Measurements from ENCODE around the gene ATM.

ATM gene

DNA sequence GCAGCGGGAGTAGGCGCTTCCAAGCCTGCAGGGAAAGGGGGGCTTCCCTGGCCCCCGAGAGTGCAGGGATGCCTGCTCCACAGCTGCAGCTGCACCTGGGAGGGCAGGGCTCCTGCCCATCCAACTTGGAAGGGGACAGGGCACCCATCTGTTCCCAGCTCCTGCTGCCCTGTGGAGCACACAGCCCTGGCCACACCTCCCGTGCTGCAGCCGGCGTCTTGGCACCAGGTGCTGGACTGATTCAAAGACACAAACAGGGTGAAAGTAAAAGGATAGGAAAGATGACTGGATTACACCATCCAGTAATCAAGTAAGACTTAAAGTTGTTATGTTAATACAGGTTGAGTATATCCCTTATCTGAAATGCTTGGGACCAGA, 15.2 kb upstream of the ATM start:
- no peaks in the 10 kb centered on the region for H4K20me1 ChIP-seq (ENCODE audit: low read depth, low read length)
- H3K27me3 ChIP-seq (ENCODE audit: low read length) = no peaks in the 10 kb centered on the region
- peaks cover 47% of the 10 kb centered on the region for H3K9me3 ChIP-seq (ENCODE audit: insufficient read depth, low read length)
- H3K4me3 ChIP-seq (ENCODE audit: insufficient read depth, low read length, poor library complexity, severe bottlenecking) = no peak overlapping the region
- H3F3A ChIP-seq (ENCODE audit: insufficient read depth) = no peaks in the 10 kb centered on the region
- TF ChIP-seq, protein P1, sequence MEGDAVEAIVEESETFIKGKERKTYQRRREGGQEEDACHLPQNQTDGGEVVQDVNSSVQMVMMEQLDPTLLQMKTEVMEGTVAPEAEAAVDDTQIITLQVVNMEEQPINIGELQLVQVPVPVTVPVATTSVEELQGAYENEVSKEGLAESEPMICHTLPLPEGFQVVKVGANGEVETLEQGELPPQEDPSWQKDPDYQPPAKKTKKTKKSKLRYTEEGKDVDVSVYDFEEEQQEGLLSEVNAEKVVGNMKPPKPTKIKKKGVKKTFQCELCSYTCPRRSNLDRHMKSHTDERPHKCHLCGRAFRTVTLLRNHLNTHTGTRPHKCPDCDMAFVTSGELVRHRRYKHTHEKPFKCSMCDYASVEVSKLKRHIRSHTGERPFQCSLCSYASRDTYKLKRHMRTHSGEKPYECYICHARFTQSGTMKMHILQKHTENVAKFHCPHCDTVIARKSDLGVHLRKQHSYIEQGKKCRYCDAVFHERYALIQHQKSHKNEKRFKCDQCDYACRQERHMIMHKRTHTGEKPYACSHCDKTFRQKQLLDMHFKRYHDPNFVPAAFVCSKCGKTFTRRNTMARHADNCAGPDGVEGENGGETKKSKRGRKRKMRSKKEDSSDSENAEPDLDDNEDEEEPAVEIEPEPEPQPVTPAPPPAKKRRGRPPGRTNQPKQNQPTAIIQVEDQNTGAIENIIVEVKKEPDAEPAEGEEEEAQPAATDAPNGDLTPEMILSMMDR (IDR thresholded peaks at IDR 0.05; ENCODE audit: insufficient read depth, low read length, poor library complexity, severe bottlenecking) = no peak
- H3K27ac ChIP-seq (ENCODE audit: low read depth, low read length) = no peak overlapping the region
- H3K4me2 ChIP-seq (ENCODE audit: low read depth, low read length, poor library complexity, severe bottlenecking) = no peak overlapping the region
- no peak overlapping the region for H3K9ac ChIP-seq (ENCODE audit: low read length)
- H3K79me2 ChIP-seq (ENCODE audit: insufficient read depth, low read length) = peaks cover 98% of the 10 kb centered on the region
- H2AFZ ChIP-seq (ENCODE audit: low read depth, low read length, severe bottlenecking) = no peak overlapping the region
- H3K36me3 ChIP-seq (ENCODE audit: low read length) = peaks cover 77% of the 10 kb centered on the region
- no peaks in the 10 kb centered on the region for H3K9me2 ChIP-seq (replicated peaks; ENCODE audit: insufficient read depth, low read length)

DNA sequence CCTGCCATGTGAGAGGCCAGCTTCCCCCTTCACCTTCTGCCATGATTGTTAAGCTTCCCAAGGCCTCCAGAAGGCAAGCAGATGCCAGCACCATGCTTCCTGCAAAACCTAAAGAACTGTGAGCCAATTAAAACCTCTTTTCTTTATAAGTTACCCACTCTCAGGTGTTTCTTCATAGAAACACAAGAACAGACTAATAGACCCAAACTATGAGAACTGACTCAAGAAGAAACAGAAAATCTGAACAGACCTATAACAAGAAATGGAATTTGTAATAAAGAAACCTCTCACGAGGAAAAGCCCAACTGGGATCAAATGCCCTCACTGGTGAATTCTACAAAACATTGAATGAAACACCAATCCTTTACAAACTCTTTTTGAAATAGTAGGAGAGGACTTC, 12.4 kb upstream of the ATM start:
- H3K79me2 ChIP-seq (ENCODE audit: insufficient read depth, low read length) = peaks cover 98% of the 10 kb centered on the region

DNA sequence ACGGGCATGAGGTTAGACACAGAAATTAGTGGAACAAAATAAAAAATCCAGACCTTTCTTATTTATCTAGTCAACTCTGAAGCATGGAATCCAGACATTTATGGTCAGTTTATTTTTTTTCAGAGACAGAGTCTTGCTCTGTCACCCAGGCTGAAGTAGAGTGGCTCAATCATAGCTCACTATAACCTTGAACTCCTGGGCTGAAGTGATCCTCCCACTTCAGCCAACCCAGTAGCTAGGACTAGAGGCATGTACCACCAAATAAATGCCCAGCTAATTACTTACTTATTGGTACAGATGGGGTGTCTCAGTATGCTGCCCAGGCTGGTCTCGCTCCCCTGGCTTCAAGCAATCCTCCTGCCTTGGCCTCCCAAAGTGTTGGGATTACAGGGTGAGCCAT, 9.1 kb upstream of the ATM start:
- Histone ChIP-seq H3K4me2 (ENCODE audit: low read depth, low read length, poor library complexity, severe bottlenecking) (no peak overlapping the region), H4K20me1 (ENCODE audit: low read depth, low read length) (peaks cover 27% of the 10 kb centered on the region), H3K36me3 (ENCODE audit: low read length) (peaks cover 37% of the 10 kb centered on the region), H3K79me2 (ENCODE audit: insufficient read depth, low read length) (peaks cover 100% of the 10 kb centered on the region), H3K27ac (ENCODE audit: low read depth, low read length) (no peak overlapping the region), H3F3A (ENCODE audit: insufficient read depth) (no peaks in the 10 kb centered on the region), H3K4me3 (ENCODE audit: insufficient read depth, low read length, poor library complexity, severe bottlenecking) (no peak overlapping the region), H3K9me2 (replicated peaks; ENCODE audit: insufficient read depth, low read length) (no peaks in the 10 kb centered on the region), H3K27me3 (ENCODE audit: low read length) (no peaks in the 10 kb centered on the region), H2AFZ (ENCODE audit: low read depth, low read length, severe bottlenecking) (no peak overlapping the region), H3K9me3 (ENCODE audit: insufficient read depth, low read length) (no peaks in the 10 kb centered on the region; the same call in 1 of the 2 replicates), H3K9ac (ENCODE audit: low read length) (no peak overlapping the region)
- no peak for TF ChIP-seq EZH2phosphoT487 (conservative IDR thresholded peaks at IDR 0.05; ENCODE audit: low read length)
- TF ChIP-seq, protein P1 (IDR thresholded peaks at IDR 0.05; ENCODE audit: insufficient read depth, low read length, poor library complexity, severe bottlenecking) = no peak

More for the DNA sequence above, 12.4 kb upstream of the ATM start:
- peaks cover 28% of the 10 kb centered on the region for H3K9me3 ChIP-seq (ENCODE audit: insufficient read depth, low read length)
- no peak overlapping the region for H3K27ac ChIP-seq (ENCODE audit: low read depth, low read length)
- no peak overlapping the region for H3K4me2 ChIP-seq (ENCODE audit: low read depth, low read length, poor library complexity, severe bottlenecking)
- H3K9me2 ChIP-seq (replicated peaks; ENCODE audit: insufficient read depth, low read length) = no peaks in the 10 kb centered on the region
- no peaks in the 10 kb centered on the region for H3K27me3 ChIP-seq (ENCODE audit: low read length)
- TF ChIP-seq, protein P1 (IDR thresholded peaks at IDR 0.05; ENCODE audit: insufficient read depth, low read length, poor library complexity, severe bottlenecking) = no peak
- TF ChIP-seq EZH2phosphoT487 (conservative IDR thresholded peaks at IDR 0.05; ENCODE audit: low read length) = no peak
- H4K20me1 ChIP-seq (ENCODE audit: low read depth, low read length) = peaks cover 4% of the 10 kb centered on the region; the same call in 1 of the 2 replicates
- H3F3A ChIP-seq (ENCODE audit: insufficient read depth) = no peaks in the 10 kb centered on the region
- H3K9ac ChIP-seq (ENCODE audit: low read length) = no peak overlapping the region
- no peak overlapping the region for H2AFZ ChIP-seq (ENCODE audit: low read depth, low read length, severe bottlenecking)
- H3K36me3 ChIP-seq (ENCODE audit: low read length) = peaks cover 63% of the 10 kb centered on the region
- H3K4me3 ChIP-seq (ENCODE audit: insufficient read depth, low read length, poor library complexity, severe bottlenecking) = no peak overlapping the region

Measured in SU-DHL-6 (cell line).